WTC11 (cell line): Measurements from ENCODE around the gene CCL18. TPM values are rescaled to one million over a fixed set of nuclear protein-coding genes. Genes with fewer than 3 reads are reported as not detected.

Source experiments
- ATAC-seq: fragments of 200-7000 bp; cut with Tn5 transposase; 2 replicates; pipeline ENCODE4 v1.10.0; 2021; ENCODE audit warnings: mild to moderate bottlenecking, moderate library complexity
- Bru-seq: library from RNA; stranded (reverse); fragments of 400-500 nt; gene quantifications from one replicate; lab custom pipeline; 2021; lab: Mats Ljungman, UMichigan
- CTCF ChIA-PET: fragments of 300-600 bp; sonication (Branson Sonifier 250); formaldehyde crosslinking; loops from one replicate; lab custom pipeline; 2021; ENCODE audit warnings: antibody characterized with exemption; lab: Charles Lee
- POLR2A ChIA-PET: fragments of 350-600 bp; sonication (Branson Sonifier 250); formaldehyde crosslinking; loops from one replicate; lab custom pipeline; 2021; ENCODE audit warnings: antibody characterized with exemption; lab: Charles Lee
- DNase-seq: peaks from one replicate; pipeline ENCODE4 v3.0.0; 2021; ENCODE audit warnings: low spot score
- H3K27ac Mint-ChIP-seq: 2 replicates; pipeline ENCODE4 v1.8.0; 2021; ENCODE audit warnings: mixed read lengths
- H3K27me3 Mint-ChIP-seq: 2 replicates; pipeline ENCODE4 v1.8.0; 2021; ENCODE audit warnings: low read depth, mild to moderate bottlenecking, moderate library complexity, mixed read lengths
- H3K36me3 Mint-ChIP-seq: 2 replicates; pipeline ENCODE4 v1.8.0; 2021; ENCODE audit warnings: mixed read lengths
- H3K4me1 Mint-ChIP-seq: 2 replicates; pipeline ENCODE4 v1.8.0; 2022; ENCODE audit warnings: mixed read lengths
- H3K4me3 Mint-ChIP-seq: 2 replicates; pipeline ENCODE4 v1.8.0; 2021; ENCODE audit warnings: mild to moderate bottlenecking, moderate library complexity, mixed read lengths
- H3K9me3 Mint-ChIP-seq: 2 replicates; pipeline ENCODE4 v1.8.0; 2021; ENCODE audit warnings: mixed read lengths
- ATF3 ChIP-seq: sonication (generic); formaldehyde crosslinking; conservative IDR thresholded peaks from 2 replicates; pipeline ENCODE4 v1.8.1; 2022; ENCODE audit warnings: mild to moderate bottlenecking, missing genetic modification reagents
- ATF6 ChIP-seq: sonication (generic); formaldehyde crosslinking; IDR thresholded peaks from 2 replicates; pipeline ENCODE4 v1.8.1; 2023; ENCODE audit warnings: mild to moderate bottlenecking, missing genetic modification reagents
- CBFB ChIP-seq: sonication (generic); formaldehyde crosslinking; IDR thresholded peaks from 2 replicates; pipeline ENCODE4 v1.8.1; 2022; ENCODE audit warnings: mild to moderate bottlenecking, low read depth, missing genetic modification reagents
- CREM ChIP-seq: sonication (generic); formaldehyde crosslinking; IDR thresholded peaks from 2 replicates; pipeline ENCODE4 v1.8.1; 2022; ENCODE audit warnings: mild to moderate bottlenecking, missing genetic modification reagents, moderate library complexity
- EMX1 ChIP-seq: fragments of 250-450 bp; sonication (Bioruptor Pico); IDR thresholded peaks from 2 replicates; pipeline ENCODE4 v1.8.0; 2021; ENCODE audit warnings: mild to moderate bottlenecking
- ERG ChIP-seq: fragments of 250-450 bp; sonication (Bioruptor Pico); IDR thresholded peaks from 2 replicates; pipeline ENCODE4 v1.8.0; 2021; ENCODE audit warnings: mild to moderate bottlenecking
- GTF2I ChIP-seq: fragments of 250-450 bp; sonication (Bioruptor Pico); conservative IDR thresholded peaks from 2 replicates; pipeline ENCODE4 v1.4.0; 2021; ENCODE audit warnings: mild to moderate bottlenecking
- HMGA2 ChIP-seq: fragments of 250-450 bp; sonication (Bioruptor Pico); IDR thresholded peaks from 2 replicates; pipeline ENCODE4 v1.4.0; 2021; ENCODE audit warnings: mild to moderate bottlenecking, moderate library complexity
- MLX ChIP-seq: sonication (generic); formaldehyde crosslinking; IDR thresholded peaks from 2 replicates; pipeline ENCODE4 v1.8.1; 2023; ENCODE audit warnings: mild to moderate bottlenecking, missing genetic modification reagents, moderate library complexity
- MYBL2 ChIP-seq: sonication (generic); formaldehyde crosslinking; IDR thresholded peaks from 2 replicates; pipeline ENCODE4 v1.8.1; 2023; ENCODE audit warnings: mild to moderate bottlenecking, moderate library complexity, missing genetic modification reagents
- NFYB ChIP-seq: sonication (generic); formaldehyde crosslinking; conservative IDR thresholded peaks from 2 replicates; pipeline ENCODE4 v1.8.0; 2022; ENCODE audit warnings: low read depth, missing genetic modification reagents
- RELA ChIP-seq: sonication (generic); formaldehyde crosslinking; IDR thresholded peaks from 2 replicates; pipeline ENCODE4 v1.8.1; 2022; ENCODE audit warnings: missing genetic modification reagents, mild to moderate bottlenecking, borderline replicate concordance
- ZBTB21 ChIP-seq: sonication (generic); formaldehyde crosslinking; IDR thresholded peaks from 2 replicates; pipeline ENCODE4 v1.8.1; 2023; ENCODE audit warnings: mild to moderate bottlenecking, missing genetic modification reagents, borderline replicate concordance
- ZNF138 ChIP-seq: sonication (generic); formaldehyde crosslinking; conservative IDR thresholded peaks from 2 replicates; pipeline ENCODE4 v1.8.1; 2022; ENCODE audit warnings: mild to moderate bottlenecking, moderate library complexity, missing genetic modification reagents
- ZNF396 ChIP-seq: fragments of 250-450 bp; sonication (Bioruptor Pico); IDR thresholded peaks from 2 replicates; pipeline ENCODE4 v1.8.0; 2021; ENCODE audit warnings: mild to moderate bottlenecking, moderate library complexity, borderline replicate concordance
- long read RNA-seq, 3 experiments: library from RNA in 1 of 3; library from capped mRNA in 1 of 3; library from polyadenylated mRNA in 1 of 3; unstranded in 2 of 3; stranded (forward) in 1 of 3; transcript quantifications; one replicate each; pipeline ENCODE4 v2.0.0, GENCODE V29; 2021
- total RNA-seq: library from RNA; stranded (reverse); gene quantifications from 3 replicates; pipeline ENCODE4 v1.2.3, GENCODE V29; 2021
- TF ChIP-seq, protein P1 (sequence below): sonication (generic); formaldehyde crosslinking; IDR thresholded peaks from 2 replicates; pipeline ENCODE4 v1.8.1; 2023; ENCODE audit warnings: mild to moderate bottlenecking, missing genetic modification reagents, moderate library complexity
- TF ChIP-seq, protein P2 (sequence below): fragments of 250-450 bp; sonication (Bioruptor Pico); IDR thresholded peaks from 2 replicates; pipeline ENCODE4 v2.1.2; 2022; ENCODE audit warnings: mild to moderate bottlenecking, moderate library complexity
- TF ChIP-seq, protein P3 (sequence below): fragments of 250-450 bp; sonication (Bioruptor Pico); IDR thresholded peaks from 2 replicates; pipeline ENCODE4 v1.9.0; 2021; ENCODE audit warnings: mild to moderate bottlenecking
- TF ChIP-seq, protein P4 (sequence below): sonication (generic); formaldehyde crosslinking; IDR thresholded peaks from 2 replicates; pipeline ENCODE4 v1.8.0; 2022; ENCODE audit warnings: mild to moderate bottlenecking, missing genetic modification reagents

CCL18 gene, protein sequence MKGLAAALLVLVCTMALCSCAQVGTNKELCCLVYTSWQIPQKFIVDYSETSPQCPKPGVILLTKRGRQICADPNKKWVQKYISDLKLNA
- total RNA-seq, result not detected in 3 replicates
- Bru-seq, nascent RNA, result not detected
- long read RNA-seq, experiment 1, result 0 reads
- long read RNA-seq, experiment 2, result 0 reads
- long read RNA-seq, experiment 3, result 0 reads

DNA sequence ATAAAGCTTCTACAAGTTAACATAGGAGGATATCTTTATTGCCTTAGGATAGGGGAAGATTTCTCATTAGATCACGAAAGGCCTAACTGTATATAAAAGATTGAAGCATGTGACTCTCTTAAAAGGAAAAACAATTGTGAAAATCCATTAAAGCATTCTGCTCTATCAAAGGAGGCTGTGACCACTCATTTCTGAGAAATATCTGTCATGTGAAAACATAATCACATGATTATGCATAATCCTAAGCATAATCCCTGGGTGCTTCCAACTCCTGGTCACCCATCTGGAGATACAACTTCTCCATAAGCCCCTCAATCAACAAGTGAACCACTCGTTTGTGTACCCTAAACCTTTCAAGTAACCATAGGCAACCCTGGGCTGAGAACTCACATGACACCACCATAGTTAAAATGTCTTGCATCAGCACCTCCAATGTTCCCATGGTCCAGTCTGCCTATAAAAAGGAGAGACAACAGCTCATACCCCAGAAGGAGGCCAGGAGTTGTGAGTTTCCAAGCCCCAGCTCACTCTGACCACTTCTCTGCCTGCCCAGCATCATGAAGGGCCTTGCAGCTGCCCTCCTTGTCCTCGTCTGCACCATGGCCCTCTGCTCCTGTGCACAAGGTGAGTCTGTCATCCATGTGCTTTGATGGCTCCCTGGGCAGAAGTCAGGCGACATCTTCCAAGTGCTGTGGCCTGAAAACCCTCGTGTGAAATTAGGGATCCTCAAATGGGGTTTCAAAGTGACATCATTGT is at the start of gene CCL18:
CCL18 (plus strand) TSS at position 487 of the 756 bp plus-strand sequence; CDS start at position 558, 71 bp downstream.
- CTCF ChIA-PET, result interaction anchor here (1.0 to 1.3 kb wide), 2 partner anchors 9 to 419 kb away, joined by 3 read pairs; no protein-coding TSS in a partner anchor
- Mint-ChIP-seq H3K4me1 (no peaks in the 10 kb centered on the region), H3K4me3 (no peak within 1 kb of the TSS), H3K36me3 (no peaks in the 10 kb centered on the region), H3K27me3 (peaks cover 4% of the 10 kb centered on the region), H3K9me3 (peaks cover 19% of the 10 kb centered on the region), H3K27ac (no peak within 1 kb of the TSS)
- no peak for TF ChIP-seq MYBL2 (CRISPR knock-in tag)
- no peak for TF ChIP-seq ZNF396
- TF ChIP-seq, protein P1, sequence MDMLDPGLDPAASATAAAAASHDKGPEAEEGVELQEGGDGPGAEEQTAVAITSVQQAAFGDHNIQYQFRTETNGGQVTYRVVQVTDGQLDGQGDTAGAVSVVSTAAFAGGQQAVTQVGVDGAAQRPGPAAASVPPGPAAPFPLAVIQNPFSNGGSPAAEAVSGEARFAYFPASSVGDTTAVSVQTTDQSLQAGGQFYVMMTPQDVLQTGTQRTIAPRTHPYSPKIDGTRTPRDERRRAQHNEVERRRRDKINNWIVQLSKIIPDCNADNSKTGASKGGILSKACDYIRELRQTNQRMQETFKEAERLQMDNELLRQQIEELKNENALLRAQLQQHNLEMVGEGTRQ (CRISPR knock-in tag), result no peak
- no peak for TF ChIP-seq ERG (CRISPR knock-in tag)
- TF ChIP-seq RELA (CRISPR knock-in tag), result no peak
- no peak for TF ChIP-seq NFYB (CRISPR knock-in tag)
- TF ChIP-seq ZNF138 (CRISPR knock-in tag), result no peak
- TF ChIP-seq, protein P2, sequence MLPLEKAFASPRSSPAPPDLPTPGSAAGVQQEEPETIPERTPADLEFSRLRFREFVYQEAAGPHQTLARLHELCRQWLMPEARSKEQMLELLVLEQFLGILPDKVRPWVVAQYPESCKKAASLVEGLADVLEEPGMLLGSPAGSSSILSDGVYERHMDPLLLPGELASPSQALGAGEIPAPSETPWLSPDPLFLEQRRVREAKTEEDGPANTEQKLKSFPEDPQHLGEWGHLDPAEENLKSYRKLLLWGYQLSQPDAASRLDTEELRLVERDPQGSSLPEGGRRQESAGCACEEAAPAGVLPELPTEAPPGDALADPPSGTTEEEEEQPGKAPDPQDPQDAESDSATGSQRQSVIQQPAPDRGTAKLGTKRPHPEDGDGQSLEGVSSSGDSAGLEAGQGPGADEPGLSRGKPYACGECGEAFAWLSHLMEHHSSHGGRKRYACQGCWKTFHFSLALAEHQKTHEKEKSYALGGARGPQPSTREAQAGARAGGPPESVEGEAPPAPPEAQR, result no peak
- TF ChIP-seq, protein P3, sequence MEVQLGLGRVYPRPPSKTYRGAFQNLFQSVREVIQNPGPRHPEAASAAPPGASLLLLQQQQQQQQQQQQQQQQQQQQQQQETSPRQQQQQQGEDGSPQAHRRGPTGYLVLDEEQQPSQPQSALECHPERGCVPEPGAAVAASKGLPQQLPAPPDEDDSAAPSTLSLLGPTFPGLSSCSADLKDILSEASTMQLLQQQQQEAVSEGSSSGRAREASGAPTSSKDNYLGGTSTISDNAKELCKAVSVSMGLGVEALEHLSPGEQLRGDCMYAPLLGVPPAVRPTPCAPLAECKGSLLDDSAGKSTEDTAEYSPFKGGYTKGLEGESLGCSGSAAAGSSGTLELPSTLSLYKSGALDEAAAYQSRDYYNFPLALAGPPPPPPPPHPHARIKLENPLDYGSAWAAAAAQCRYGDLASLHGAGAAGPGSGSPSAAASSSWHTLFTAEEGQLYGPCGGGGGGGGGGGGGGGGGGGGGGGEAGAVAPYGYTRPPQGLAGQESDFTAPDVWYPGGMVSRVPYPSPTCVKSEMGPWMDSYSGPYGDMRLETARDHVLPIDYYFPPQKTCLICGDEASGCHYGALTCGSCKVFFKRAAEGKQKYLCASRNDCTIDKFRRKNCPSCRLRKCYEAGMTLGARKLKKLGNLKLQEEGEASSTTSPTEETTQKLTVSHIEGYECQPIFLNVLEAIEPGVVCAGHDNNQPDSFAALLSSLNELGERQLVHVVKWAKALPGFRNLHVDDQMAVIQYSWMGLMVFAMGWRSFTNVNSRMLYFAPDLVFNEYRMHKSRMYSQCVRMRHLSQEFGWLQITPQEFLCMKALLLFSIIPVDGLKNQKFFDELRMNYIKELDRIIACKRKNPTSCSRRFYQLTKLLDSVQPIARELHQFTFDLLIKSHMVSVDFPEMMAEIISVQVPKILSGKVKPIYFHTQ (CRISPR knock-in tag), result no peak
- no peak for TF ChIP-seq ATF3
- TF ChIP-seq, protein P4, sequence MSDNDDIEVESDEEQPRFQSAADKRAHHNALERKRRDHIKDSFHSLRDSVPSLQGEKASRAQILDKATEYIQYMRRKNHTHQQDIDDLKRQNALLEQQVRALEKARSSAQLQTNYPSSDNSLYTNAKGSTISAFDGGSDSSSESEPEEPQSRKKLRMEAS (CRISPR knock-in tag), result no peak
- no peak for TF ChIP-seq ZBTB21 (CRISPR knock-in tag)
- no peak for TF ChIP-seq CREM (CRISPR knock-in tag)
- no peak for TF ChIP-seq HMGA2 (CRISPR knock-in tag)
- TF ChIP-seq CBFB (CRISPR knock-in tag), result no peak
- no peak for TF ChIP-seq ATF6 (CRISPR knock-in tag)
- no peak for TF ChIP-seq MLX (CRISPR knock-in tag)
- no peak for TF ChIP-seq GTF2I
- no peak for TF ChIP-seq EMX1 (CRISPR knock-in tag)
- DNase-seq, result no peak
- POLR2A ChIA-PET, result no interaction called here
- no peak for ATAC-seq
